HUDEP-2 (cell line): ENCODE measurements around the gene DIP2C.
A peak's percentile ranks its signal among the peaks of the same experiment; 100 is the strongest.
"Not testable (repeated sequence)": the region's sequence is repeated elsewhere in the genome, so short reads cannot be mapped to it uniquely, and the experiment has no call there.

Experiments
- DNase-seq, 76 experiments: peaks; one replicate each; lab custom pipeline; 2025; ENCODE audit not compliant: unreplicated experiment in 76 of 76; lab: John Stamatoyannopoulos, UW

DIP2C gene

DNA sequence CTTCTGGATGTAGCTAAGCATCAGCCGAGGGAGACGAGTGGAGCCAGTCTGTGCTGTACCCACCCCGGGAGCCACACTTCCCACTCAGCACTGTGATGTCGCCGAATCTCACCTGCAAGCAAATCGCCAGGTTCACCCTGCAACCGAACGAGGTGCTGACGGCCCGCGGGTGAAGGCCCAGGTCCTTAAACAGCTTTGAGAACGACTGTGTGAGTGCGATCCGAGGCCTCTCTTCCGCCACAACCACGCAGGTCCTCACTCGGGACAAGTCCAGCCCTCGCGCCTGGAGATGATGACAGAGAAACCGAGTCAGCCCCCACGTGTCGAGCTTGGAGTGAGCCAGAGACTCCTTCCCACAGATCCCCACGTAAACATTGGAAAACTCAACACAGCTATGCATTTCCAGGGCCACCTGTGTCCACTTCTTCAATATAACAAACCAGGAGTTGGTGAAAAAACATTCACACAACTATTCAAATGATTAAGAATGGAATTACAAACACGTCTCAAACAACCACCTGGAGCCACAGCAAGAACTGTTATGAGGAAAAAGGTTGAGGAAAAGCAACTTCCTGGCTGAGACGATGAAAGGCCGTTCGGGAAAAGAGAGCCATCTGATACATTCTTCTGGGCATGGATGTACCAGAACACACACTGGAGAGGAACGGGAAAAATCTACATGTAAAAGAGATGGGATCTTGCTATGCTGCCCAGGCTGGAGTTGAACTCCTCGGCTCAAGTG lies 362.4 kb downstream of the DIP2C start:
- DNase-seq: no peak

- DNase-seq: no peak
Measured at GRCh38 chr10:326350-326749, 363.1 kb downstream of the DIP2C start.

DNA sequence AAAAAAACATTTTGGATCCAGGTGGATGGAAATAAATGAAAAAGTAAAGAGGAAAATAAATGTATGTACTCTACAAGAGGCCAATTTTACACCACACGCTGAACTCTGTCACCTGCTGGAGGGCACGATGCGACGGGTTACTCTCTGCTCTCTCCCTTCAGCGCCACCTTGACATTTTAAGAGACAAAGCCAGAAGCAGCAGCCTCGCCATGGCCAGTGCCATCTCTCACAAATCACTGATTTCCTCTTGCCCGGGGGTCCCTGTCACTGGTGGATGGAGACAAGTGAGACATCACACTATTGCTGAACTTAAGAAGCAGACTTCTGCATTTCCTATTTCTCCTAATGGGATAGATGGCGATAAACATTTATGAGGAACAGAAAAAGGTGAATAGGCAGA lies 364.2 kb downstream of the DIP2C start:
- no peak for DNase-seq

DNA sequence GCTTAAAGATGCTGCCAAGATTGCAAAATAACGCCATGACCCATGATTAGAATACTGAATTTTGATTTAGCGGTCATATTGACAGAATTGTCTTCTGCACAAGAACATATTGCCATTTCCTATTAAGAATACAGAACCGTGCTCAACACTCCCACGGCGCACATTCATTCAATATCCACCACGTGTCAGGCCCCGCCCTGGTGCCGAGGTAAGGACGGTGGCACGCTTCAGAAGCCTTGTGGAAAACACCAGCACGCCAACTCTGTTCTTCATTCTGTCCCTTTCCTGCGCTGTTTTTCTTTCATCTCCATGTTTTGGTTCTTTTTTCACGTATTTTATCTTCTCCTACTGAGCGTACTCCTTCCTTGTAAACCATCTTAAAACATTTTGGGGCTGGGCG lies 364.9 kb downstream of the DIP2C start:
- no peak for DNase-seq

DNA sequence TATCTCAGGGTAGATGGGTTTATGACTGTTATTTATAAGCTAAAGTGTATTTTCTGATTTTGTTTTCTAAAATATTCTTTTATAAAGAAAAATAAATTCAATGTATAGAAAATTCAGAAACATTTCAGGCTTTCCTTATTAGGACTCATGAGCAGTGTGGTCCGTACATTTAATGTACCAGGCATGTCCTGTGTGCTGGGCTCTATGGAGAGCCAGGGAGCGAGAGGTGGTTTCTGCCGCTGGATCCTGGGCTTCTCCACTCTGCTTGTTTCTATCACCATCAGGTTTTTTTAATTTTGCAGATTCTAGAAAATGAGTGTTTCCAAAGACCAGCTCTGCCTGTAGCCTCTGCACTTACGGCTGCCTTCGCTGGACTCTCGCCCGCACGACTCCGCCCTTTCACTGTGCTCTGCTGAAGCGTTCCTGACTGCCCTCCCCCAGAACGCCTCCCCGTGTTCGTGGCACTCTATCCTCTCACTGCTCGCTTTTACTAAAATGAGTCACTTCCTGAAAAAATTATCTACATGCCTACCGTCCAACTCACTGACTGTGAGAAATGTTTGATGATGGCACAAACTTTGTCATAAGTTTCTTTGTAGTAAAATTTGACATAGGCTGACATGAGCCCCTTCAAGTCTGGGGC lies 365.7 kb downstream of the DIP2C start:
- peak in 36 of 76 experiments; percentile 2 to 67 (median 26) for DNase-seq

GRCh38 chr10:323046-323445 lies 366.4 kb downstream of the DIP2C start:
- DNase-seq: not testable (repeated sequence)

- DNase-seq: no peak
Measured at GRCh38 chr10:320771-321170, 368.7 kb downstream of the DIP2C start.

GRCh38 chr10:317926-318325 lies 371.5 kb downstream of the DIP2C start:
- no peak for DNase-seq

DNA sequence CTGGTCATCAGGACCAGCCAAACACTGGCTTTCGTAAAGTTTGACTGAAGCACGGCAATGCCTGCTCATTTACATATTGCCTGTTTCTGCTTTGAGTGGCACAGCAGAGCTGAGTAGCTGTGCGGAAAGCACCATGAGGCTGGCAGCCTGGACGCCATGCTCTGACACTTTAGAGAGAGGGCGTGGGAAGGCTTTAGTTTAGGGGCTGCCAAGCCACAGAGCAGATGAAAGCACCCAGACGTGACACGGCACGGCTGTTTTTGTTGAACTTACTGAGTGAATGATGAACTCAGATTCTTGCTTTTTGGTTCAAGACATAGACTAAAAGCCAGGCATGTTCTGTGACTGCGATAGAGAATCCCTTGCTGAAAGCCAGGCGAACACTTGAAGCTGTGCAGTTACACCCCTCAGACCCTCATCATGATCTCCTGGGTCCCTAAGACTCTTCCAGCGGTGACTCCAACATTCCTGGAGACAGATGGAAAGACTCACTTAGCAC lies 372.1 kb downstream of the DIP2C start:
- DNase-seq: no peak

DNA sequence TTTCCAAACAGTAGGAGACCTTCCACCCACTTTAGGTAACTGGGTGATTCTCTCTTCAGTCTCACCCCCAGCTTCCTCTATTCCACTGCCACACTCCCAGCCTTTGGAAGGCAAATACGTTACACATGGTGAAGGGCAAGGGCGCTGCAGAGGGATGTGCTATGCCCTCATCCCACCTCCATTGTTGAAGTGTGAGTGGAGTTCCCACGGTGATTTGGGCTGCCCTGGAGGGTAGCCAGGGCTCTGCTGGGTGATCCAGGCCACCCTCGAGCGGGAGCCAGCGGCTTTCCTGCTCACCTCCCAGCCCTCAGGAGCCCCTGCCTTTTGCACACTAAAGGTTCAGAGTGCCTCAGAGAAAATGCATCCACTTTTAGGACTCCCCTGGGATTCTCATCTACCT lies 373.1 kb downstream of the DIP2C start:
- no peak for DNase-seq

DNA sequence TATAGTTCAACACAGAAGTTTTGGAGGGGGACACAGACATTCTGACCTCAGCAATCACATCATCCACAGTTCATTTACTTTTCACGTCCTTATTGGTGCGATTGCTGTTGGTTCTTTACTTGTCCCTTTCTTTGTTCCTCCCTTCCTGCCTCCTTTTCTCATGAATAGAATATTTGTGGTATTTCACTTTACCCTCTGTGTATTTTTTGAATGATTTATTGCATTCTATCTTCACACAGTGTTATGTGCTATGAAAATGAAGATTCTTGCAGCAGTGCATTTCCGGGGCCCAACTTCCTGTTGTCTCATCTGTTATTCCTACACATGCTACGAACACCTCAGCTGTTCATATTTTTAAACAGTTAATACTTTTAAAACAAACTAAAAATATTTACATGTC lies 374.6 kb downstream of the DIP2C start:
- no peak for DNase-seq

DNA sequence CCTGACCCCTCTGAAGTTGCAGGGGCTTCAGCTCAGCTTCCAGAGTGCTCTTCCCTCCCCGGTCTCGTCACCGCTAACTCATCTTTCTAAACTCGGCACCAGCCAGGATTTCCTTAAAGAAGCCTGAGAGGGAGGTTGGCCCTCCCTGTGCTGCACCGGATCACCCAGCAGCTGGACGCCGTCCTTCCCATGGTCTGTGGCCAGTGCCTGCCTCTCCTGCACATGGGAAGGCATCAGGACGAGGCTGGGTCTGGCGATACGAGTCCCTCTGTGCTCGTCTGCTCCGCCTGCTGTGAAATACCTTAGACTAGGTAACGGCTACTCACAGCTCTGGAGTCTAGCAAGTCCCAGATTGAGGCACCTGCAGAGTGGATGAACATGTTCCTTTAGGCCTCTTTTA lies 375.1 kb downstream of the DIP2C start:
- DNase-seq: no peak

DNA sequence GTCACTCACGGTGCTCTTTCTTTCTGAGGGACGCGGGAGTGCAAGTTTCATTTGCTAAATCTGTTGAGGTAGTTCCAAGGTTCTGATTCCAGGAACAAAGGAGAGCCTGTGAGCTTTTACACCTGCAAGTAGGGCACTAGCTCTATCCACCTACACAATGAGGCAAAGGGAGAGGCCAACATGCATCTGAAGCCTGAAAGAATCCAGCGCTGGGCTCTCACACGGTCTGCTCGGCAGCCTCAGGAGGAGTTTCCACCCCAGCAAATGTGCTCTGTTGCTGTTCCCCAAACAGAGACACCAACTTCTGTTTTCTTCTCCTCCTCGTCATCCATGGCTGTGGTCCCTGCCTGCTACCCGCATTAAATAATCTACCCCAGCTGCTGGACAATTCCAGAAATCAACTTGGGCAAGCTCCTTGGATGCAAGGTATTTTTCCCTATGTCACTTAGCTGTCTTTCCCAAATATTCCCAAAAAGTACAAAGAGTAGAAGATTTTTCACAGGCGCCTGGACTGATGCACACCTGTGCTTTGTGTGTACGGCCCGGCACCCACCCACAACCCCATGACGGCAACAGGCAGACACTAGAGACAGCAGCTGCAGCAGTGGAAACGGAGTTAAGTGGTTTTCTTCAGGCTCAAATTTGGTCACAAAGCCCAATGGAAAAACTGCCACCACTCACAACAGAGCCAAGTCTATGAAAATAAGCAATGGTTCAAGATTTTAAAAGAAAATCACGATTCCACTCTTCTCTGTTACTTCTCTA lies 377.4 kb downstream of the DIP2C start:
- no peak for DNase-seq

DNA sequence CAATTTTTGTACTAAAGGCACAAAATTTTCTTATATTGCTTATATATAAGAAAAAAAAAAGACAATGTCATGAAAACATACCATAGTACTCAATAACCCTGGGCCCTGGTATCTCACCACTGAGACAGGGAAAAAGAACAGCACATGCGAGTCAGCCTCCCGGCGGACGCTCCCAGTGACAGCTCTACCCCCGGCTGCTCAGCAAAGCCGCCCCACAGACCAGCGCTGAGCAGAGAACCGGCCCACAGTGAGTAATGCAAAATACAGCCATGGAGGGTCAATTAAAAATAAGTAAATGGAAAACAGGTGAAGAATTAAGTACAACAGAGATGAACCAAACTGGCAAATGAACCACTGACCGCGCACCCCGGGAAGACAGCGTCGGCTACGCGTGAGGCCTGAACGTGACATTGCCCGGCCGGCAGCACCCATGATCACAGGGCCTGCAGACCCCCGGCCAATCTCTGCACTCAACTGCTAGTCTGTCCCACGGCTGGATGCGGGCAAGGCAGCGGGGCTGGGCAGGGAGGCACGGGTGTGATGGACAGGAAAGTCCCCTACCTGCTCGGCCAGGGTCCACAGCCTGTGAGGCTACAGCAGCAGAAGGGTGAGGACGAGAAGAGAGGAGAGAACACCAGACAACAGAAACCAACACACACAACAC lies 378.4 kb downstream of the DIP2C start:
- DNase-seq: no peak

DNA sequence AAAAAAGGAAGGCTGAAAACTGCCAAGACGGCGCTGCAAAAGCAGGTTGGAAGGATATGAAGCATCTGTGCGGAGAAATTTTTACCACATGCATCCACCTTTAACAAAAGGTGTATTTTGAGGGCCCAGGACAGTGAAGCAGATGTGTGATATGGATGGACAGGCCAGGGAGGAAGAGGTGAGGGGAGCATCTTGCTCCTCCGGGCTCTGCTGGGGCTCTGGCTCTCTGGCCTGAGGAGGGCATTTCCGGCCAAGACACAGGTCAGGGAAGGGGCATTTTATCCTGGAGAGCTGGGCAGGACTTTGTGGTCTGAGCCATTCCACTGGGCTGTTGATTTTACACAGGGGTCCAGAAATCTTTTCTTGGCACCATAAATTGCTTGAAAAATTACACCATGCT lies 379.1 kb downstream of the DIP2C start:
- DNase-seq: no peak

DNA sequence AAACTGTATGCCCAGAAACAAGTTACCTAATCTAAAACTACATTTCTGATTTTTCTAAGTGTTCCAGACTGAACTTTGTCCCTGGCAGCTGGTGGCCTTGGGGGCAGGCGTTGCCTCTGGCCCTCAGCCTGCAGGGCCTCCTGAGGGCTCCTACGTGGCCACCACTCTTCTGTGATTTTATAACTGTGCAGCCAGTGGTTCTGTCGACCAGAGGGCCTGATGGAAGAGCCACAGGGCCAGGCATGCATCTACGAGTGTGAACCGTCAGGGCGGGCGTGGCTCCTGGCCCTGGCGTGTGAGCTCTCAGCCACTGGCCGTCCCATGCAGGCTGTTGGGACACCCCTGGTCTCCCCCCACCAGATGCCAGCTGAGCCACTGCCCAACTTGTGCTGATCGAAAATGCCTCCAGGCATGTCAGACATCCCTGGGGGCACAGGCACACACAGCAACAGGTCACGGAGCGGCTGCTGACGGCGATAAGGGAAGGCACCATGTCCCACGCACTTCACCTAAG lies 380.8 kb downstream of the DIP2C start:
- no peak for DNase-seq

DNA sequence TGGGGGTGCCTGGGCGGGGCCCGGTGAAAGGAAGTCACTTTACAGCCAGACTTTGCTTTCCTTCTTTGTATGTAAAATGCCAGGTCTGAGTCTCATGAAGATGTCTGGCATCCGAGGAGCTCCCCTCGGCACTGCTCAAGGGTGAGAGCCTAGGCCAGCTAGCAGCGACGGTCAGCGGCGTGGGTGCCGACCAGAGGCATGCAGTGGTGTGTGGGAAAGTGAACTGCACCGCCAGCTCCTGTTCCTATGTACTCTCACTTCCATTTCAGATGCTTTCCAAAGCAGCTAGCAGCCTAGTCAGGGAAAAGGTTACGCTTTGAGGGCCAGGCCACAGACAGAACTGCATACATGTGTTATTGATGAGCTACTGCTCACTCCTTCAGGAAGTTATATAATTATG lies 381.4 kb downstream of the DIP2C start:
- no peak for DNase-seq

GRCh38 chr10:307659-308058 lies 381.8 kb downstream of the DIP2C start:
- no peak for DNase-seq

- DNase-seq: no peak
Measured at GRCh38 chr10:306675-307185, 382.7 kb downstream of the DIP2C start.

- no peak for DNase-seq
Measured at GRCh38 chr10:306007-306674, 383.3 kb downstream of the DIP2C start.
